H1 (cell line): ENCODE measurements around the gene ZNF521. TPM values are rescaled to one million over a fixed set of nuclear protein-coding genes. Genes with fewer than 3 reads are reported as not detected.

Source experiments
- CTCF ChIA-PET: fragments of 300-600 bp; sonication (Branson Sonifier 250); formaldehyde crosslinking; loops from one replicate; lab custom pipeline; 2021; ENCODE audit not compliant: partially characterized antibody; lab: Charles Lee
- POLR2A ChIA-PET: fragments of 300-600 bp; sonication (Branson Sonifier 250); formaldehyde crosslinking; loops from one replicate; lab custom pipeline; 2021; ENCODE audit warnings: inconsistent platforms; ENCODE audit not compliant: partially characterized antibody; lab: Charles Lee
- DNase-seq, 2 experiments: peaks; one replicate each; pipeline versions ENCODE4 v3.0.0 to v3.0.0-alpha.2; 2010 to 2022; ENCODE audit warnings: low spot score in 2 of 2, low read depth in 1 of 2, mixed read lengths in 1 of 2
- FAIRE-seq: peaks from 2 replicates; lab custom pipeline; 2011; peaks lifted over from hg19 to GRCh38; lab: Jason Lieb, UNC
- H2AFZ ChIP-seq: 2 replicates; pipeline ENCODE4 v1.8.1; 2012; ENCODE audit warnings: low read length, inconsistent platforms
- H2AK5ac ChIP-seq: 2 replicates; pipeline ENCODE4 v1.6.1; 2013; ENCODE audit warnings: low read depth, low read length
- H2BK120ac ChIP-seq: replicated peaks from 2 replicates; pipeline ENCODE3; 2013; ENCODE audit warnings: low read depth, low read length, inconsistent platforms
- H2BK12ac ChIP-seq: 2 replicates; pipeline ENCODE4 v1.6.1; 2013; ENCODE audit warnings: low read depth, low read length
- H2BK15ac ChIP-seq: 2 replicates; pipeline ENCODE4 v1.6.1; 2013; ENCODE audit warnings: low read length
- H2BK20ac ChIP-seq: 2 replicates; pipeline ENCODE4 v1.6.1; 2013; ENCODE audit warnings: low read length
- H2BK5ac ChIP-seq: 2 replicates; pipeline ENCODE4 v1.6.1; 2013; ENCODE audit warnings: low read depth, low read length
- H3K14ac ChIP-seq: 2 replicates; pipeline ENCODE4 v1.6.1; 2013; ENCODE audit warnings: inconsistent platforms; ENCODE audit not compliant: insufficient read length
- H3K18ac ChIP-seq: 2 replicates; pipeline ENCODE4 v1.6.1; 2013; ENCODE audit warnings: low read length; ENCODE audit errors: extremely low read depth
- H3K23ac ChIP-seq: 2 replicates; pipeline ENCODE4 v1.6.1; 2013; ENCODE audit warnings: inconsistent platforms; ENCODE audit not compliant: insufficient read length
- H3K23me2 ChIP-seq: 2 replicates; pipeline ENCODE4 v1.6.1; 2013; ENCODE audit warnings: low read depth, low read length
- H3K27ac ChIP-seq: 2 replicates; pipeline ENCODE4 v1.6.1; 2011; ENCODE audit warnings: low read depth, low read length, inconsistent platforms
- H3K27me3 ChIP-seq, 4 experiments: replicated peaks in 1 of 4; 1 replicate in 1 of 4; 2 replicates in 3 of 4; pipeline versions ENCODE4 v1.6.1 to v1.8.1; 2011 to 2013; ENCODE audit warnings: low read length in 3 of 4, mild to moderate bottlenecking in 3 of 4, inconsistent platforms in 2 of 4, mixed read lengths in 2 of 4, moderate library complexity in 1 of 4; ENCODE audit not compliant: control insufficient read depth in 3 of 4, insufficient read depth in 3 of 4; ENCODE audit errors: extremely low read depth in 1 of 4
- H3K36me3 ChIP-seq, 4 experiments: 2 replicates each; pipeline versions ENCODE4 v1.6.1 to v1.8.1; 2011 to 2013; ENCODE audit warnings: mild to moderate bottlenecking in 4 of 4, low read length in 3 of 4, moderate library complexity in 2 of 4, control low read depth in 1 of 4, inconsistent platforms in 1 of 4; ENCODE audit not compliant: insufficient read depth in 4 of 4, control insufficient read depth in 2 of 4
- H3K4ac ChIP-seq: replicated peaks from 2 replicates; pipeline ENCODE3; 2013; ENCODE audit warnings: low read length, low read depth, mixed read lengths, inconsistent platforms; ENCODE audit not compliant: insufficient read length
- H3K4me1 ChIP-seq, 4 experiments: replicated peaks in 1 of 4; 1 replicate in 1 of 4; 2 replicates in 3 of 4; pipeline versions ENCODE4 v1.6.1 to v1.8.1; 2011 to 2013; ENCODE audit warnings: low read length in 3 of 4, inconsistent platforms in 2 of 4, mixed read lengths in 1 of 4; ENCODE audit not compliant: insufficient read depth in 4 of 4, control insufficient read depth in 3 of 4
- H3K4me2 ChIP-seq, 2 experiments: 2 replicates each; pipeline versions ENCODE4 v1.6.1 to v1.8.1; 2011 to 2013; ENCODE audit warnings: low read depth in 2 of 2, low read length in 2 of 2, control low read depth in 1 of 2, inconsistent platforms in 1 of 2, mild to moderate bottlenecking in 1 of 2; ENCODE audit not compliant: insufficient read depth in 1 of 2
- H3K4me3 ChIP-seq, 4 experiments: fragments of 200-600, 300-600 bp in 1 of 4; sonication (generic), shearing (Covaris generic), sonication (Bioruptor Twin) in 1 of 4; 2 replicates each; pipeline versions ENCODE4 v1.5.1 to v1.8.1; 2011 to 2016; ENCODE audit warnings: low read length in 4 of 4, low read depth in 3 of 4, control low read depth in 2 of 4, inconsistent platforms in 2 of 4, mild to moderate bottlenecking in 2 of 4, mixed read lengths in 1 of 4, moderate library complexity in 1 of 4; ENCODE audit not compliant: insufficient read depth in 2 of 4; ENCODE audit errors: extremely low read depth in 1 of 4
- H3K56ac ChIP-seq: replicated peaks from 2 replicates; pipeline ENCODE3; 2013; ENCODE audit warnings: low read depth, mild to moderate bottlenecking, mixed read lengths, low read length, inconsistent platforms; ENCODE audit not compliant: insufficient read length
- H3K79me1 ChIP-seq: 2 replicates; pipeline ENCODE4 v1.6.1; 2013; ENCODE audit warnings: low read depth, low read length, control low read depth
- H3K79me2 ChIP-seq, 2 experiments: 2 replicates each; pipeline versions ENCODE4 v1.6.1 to v1.8.1; 2012 to 2013; ENCODE audit warnings: low read length in 2 of 2, mild to moderate bottlenecking in 2 of 2, inconsistent platforms in 1 of 2; ENCODE audit not compliant: insufficient read depth in 2 of 2, control insufficient read depth in 1 of 2
- H3K9ac ChIP-seq, 4 experiments: replicated peaks in 1 of 4; 1 replicate in 1 of 4; 2 replicates in 3 of 4; pipeline versions ENCODE4 v1.6.1 to v1.8.1; 2011 to 2013; ENCODE audit warnings: low read depth in 3 of 4, low read length in 3 of 4, control low read depth in 2 of 4, mild to moderate bottlenecking in 2 of 4, moderate library complexity in 2 of 4, inconsistent platforms in 1 of 4; ENCODE audit errors: extremely low read depth in 1 of 4
- H3K9me3 ChIP-seq, 2 experiments: 2 replicates each; pipeline versions ENCODE4 v1.6.1 to v1.8.1; 2012 to 2013; ENCODE audit warnings: mild to moderate bottlenecking in 2 of 2, moderate library complexity in 2 of 2, control low read depth in 1 of 2, inconsistent platforms in 1 of 2, low read depth in 1 of 2, low read length in 1 of 2, mixed read lengths in 1 of 2; ENCODE audit not compliant: insufficient read depth in 2 of 2
- H4K20me1 ChIP-seq, 2 experiments: replicated peaks in 1 of 2; 2 replicates each; pipeline versions ENCODE3 to v1.8.1; 2011 to 2013; ENCODE audit warnings: inconsistent platforms in 2 of 2, low read length in 2 of 2, mild to moderate bottlenecking in 1 of 2; ENCODE audit not compliant: insufficient read depth in 2 of 2, control insufficient read depth in 1 of 2
- H4K5ac ChIP-seq: 2 replicates; pipeline ENCODE4 v1.6.1; 2013; ENCODE audit warnings: low read length, low read depth, mixed read lengths, inconsistent platforms; ENCODE audit not compliant: insufficient read length
- H4K8ac ChIP-seq: 2 replicates; pipeline ENCODE4 v1.8.0; 2013; ENCODE audit warnings: mild to moderate bottlenecking, moderate library complexity, low read length, inconsistent platforms; ENCODE audit not compliant: insufficient read depth; ENCODE audit errors: extremely low read depth
- H4K91ac ChIP-seq: replicated peaks from 2 replicates; pipeline ENCODE3; 2013; ENCODE audit warnings: low read length, mixed read lengths, inconsistent platforms; ENCODE audit not compliant: insufficient read length
- SP1 ChIP-seq: IDR thresholded peaks from 2 replicates; pipeline ENCODE4 v1.6.1; 2011; ENCODE audit warnings: low read depth, low read length
- TAF1 ChIP-seq: IDR thresholded peaks from 2 replicates; pipeline ENCODE4 v1.6.1; 2011; ENCODE audit warnings: mild to moderate bottlenecking, low read depth, low read length
- WGBS, 2 experiments: shearing (Covaris generic) in 1 of 2; methylation state at CpG; one replicate each; pipeline versions ENCODE4 v1.1.6 to v1.1.7; 2013 to 2015; ENCODE audit warnings: low lambda C conversion rate in 2 of 2, mixed read lengths in 2 of 2, inconsistent platforms in 1 of 2, low coverage in 1 of 2, missing lambda C conversion rate in 1 of 2; ENCODE audit not compliant: insufficient replicate concordance in 2 of 2, insufficient coverage in 1 of 2, insufficient read length in 1 of 2; ENCODE audit errors: extremely low coverage in 1 of 2, missing lambda C conversion rate in 1 of 2; 5-methylcytosine and 5-hydroxymethylcytosine counted together
- polyA plus RNA-seq, 7 experiments: library from polyadenylated mRNA; depleted of rRNA in 3 of 7; stranded (reverse) in 5 of 7; unstranded in 2 of 7; fragments of >200 nt in 5 of 7; fragments of 200-250 nt in 2 of 7; gene quantifications; 1 replicate in 5 of 7; 2 replicates in 1 of 7; 4 replicates in 1 of 7; pipeline versions ENCODE4 v1.2.1 to v1.2.3, GENCODE V29; 2011 to 2013; ENCODE audit warnings: missing spikeins in 2 of 7, mixed read lengths in 2 of 7
- total RNA-seq: library from RNA; stranded (reverse); fragmentation: NEBNext Ultra II Directional; extraction: Animal tissue kit (Norgen Biotek cat#: 25700); gene quantifications from 2 replicates; pipeline ENCODE4 v1.2.1, GENCODE V29; 2021

ZNF521 gene
- total and polyA plus RNA-seq, 2 of the 8 experiments (the other 6 are each of a cell fraction or from before 2014, with no cell fraction given) = 9.5 to 15.8 TPM

GRCh38 chr18:25244924-25245698 lies 106.9 kb downstream of the ZNF521 start:
- ChIA-PET CTCF (interaction anchor here (0.7 kb wide), 1 partner anchor 9 kb away, joined by 3 read pairs; no protein-coding TSS in a partner anchor), POLR2A (no interaction called here)
- no peak overlapping the region for H2AFZ ChIP-seq
- H3K4me3 ChIP-seq = no peak overlapping the region
- H3K4me2 ChIP-seq = no peak overlapping the region
- H3K9me3 ChIP-seq = no peaks in the 10 kb centered on the region
- H2BK5ac ChIP-seq = no peak overlapping the region
- H4K5ac ChIP-seq = no peak overlapping the region
- peaks cover 0 to 4% of the 10 kb centered on the region in 2 experiments for H4K20me1 ChIP-seq
- no peak overlapping the region for H3K4ac ChIP-seq
- no peaks in the 10 kb centered on the region for H3K79me1 ChIP-seq
- 91% methylated on average over 4 of the region's 4 CpGs; no CpG with 5 or more reads in 1 of the 2 experiments for WGBS, 2 experiments
- H3K9ac ChIP-seq = no peak overlapping the region
- no peak overlapping the region for H3K14ac ChIP-seq
- no peaks in the 10 kb centered on the region for H3K23me2 ChIP-seq
- H4K91ac ChIP-seq = no peak overlapping the region
- TF ChIP-seq TAF1 (no peak), SP1 (no peak)
- no peak overlapping the region for H2BK12ac ChIP-seq
- no peak overlapping the region for H2BK20ac ChIP-seq
- no peak overlapping the region for H3K56ac ChIP-seq
- no peak overlapping the region for H3K27ac ChIP-seq
- H3K36me3 ChIP-seq = no peaks in the 10 kb centered on the region
- no peak overlapping the region for H3K23ac ChIP-seq
- DNase-seq (no peak), FAIRE-seq (no peak)
- H3K18ac ChIP-seq = no peak overlapping the region
- no peak overlapping the region for H4K8ac ChIP-seq
- no peaks in the 10 kb centered on the region for H3K27me3 ChIP-seq
- peaks cover 0 to 6% (median 0%) of the 10 kb centered on the region in 4 experiments; a peak in 1 of 7 replicates for H3K4me1 ChIP-seq
- H2AK5ac ChIP-seq = no peak overlapping the region
- H2BK120ac ChIP-seq = no peak overlapping the region
- no peak overlapping the region for H2BK15ac ChIP-seq
- H3K79me2 ChIP-seq = no peaks in the 10 kb centered on the region
